Small intestine (tissue), 7 donors: ENCODE measurements around the gene APBA1. TPM values are rescaled to one million over a fixed set of nuclear protein-coding genes. Genes with fewer than 3 reads are reported as not detected.
A peak's percentile ranks its signal among the peaks of the same experiment; 100 is the strongest.

Experiments
- DNase-seq, 2 donors: peaks; one replicate each; pipeline versions ENCODE4 v3.0.0 to v3.0.0-alpha.2; 2013
- FAIRE-seq: peaks from 2 replicates; lab custom pipeline; 2012; peaks lifted over from hg19 to GRCh38; lab: Jason Lieb, UNC
- H3K27ac ChIP-seq, 3 donors: one replicate each; pipeline ENCODE4 v1.5.1; 2013; ENCODE audit warnings: low read length in 2 of 3, mild to moderate bottlenecking in 2 of 3, control low read depth in 1 of 3, inconsistent platforms in 1 of 3, low read depth in 1 of 3, moderate library complexity in 1 of 3
- H3K27me3 ChIP-seq, 3 donors: one replicate each; pipeline ENCODE4 v1.6.1; 2013; ENCODE audit warnings: low read length in 3 of 3, inconsistent platforms in 1 of 3; ENCODE audit not compliant: control insufficient read depth in 3 of 3, insufficient read depth in 3 of 3
- H3K36me3 ChIP-seq, 3 donors: one replicate each; pipeline ENCODE4 v1.6.1; 2013; ENCODE audit warnings: low read length in 3 of 3, inconsistent platforms in 1 of 3, low read depth in 1 of 3, mild to moderate bottlenecking in 1 of 3, moderate library complexity in 1 of 3; ENCODE audit not compliant: control insufficient read depth in 3 of 3, insufficient read depth in 2 of 3
- H3K4me1 ChIP-seq, 3 donors: one replicate each; pipeline ENCODE4 v1.6.1; 2013; ENCODE audit warnings: low read length in 2 of 3, inconsistent platforms in 1 of 3, low read depth in 1 of 3, mild to moderate bottlenecking in 1 of 3, moderate library complexity in 1 of 3; ENCODE audit not compliant: control insufficient read depth in 3 of 3, insufficient read depth in 2 of 3
- H3K4me3 ChIP-seq, 3 donors: one replicate each; pipeline ENCODE4 v1.5.1; 2013; ENCODE audit warnings: low read length in 3 of 3, control low read depth in 1 of 3, inconsistent platforms in 1 of 3, low read depth in 1 of 3, mild to moderate bottlenecking in 1 of 3, moderate library complexity in 1 of 3
- H3K9me3 ChIP-seq, 2 donors: one replicate each; pipeline ENCODE4 v1.6.1; 2013; ENCODE audit warnings: low read depth in 1 of 2, low read length in 1 of 2; ENCODE audit not compliant: control insufficient read depth in 2 of 2, insufficient read depth in 1 of 2
- WGBS, 3 donors: extraction: QIAGEN DNeasy Blood & Tissue Kit; methylation state at CpG; one replicate each; pipeline ENCODE4 v1.1.7; 2013; 5-methylcytosine and 5-hydroxymethylcytosine counted together
- polyA plus RNA-seq, 4 donors: library from polyadenylated mRNA; stranded (reverse) in 3 of 4; unstranded in 1 of 4; fragments of 200-250 nt in 3 of 4; fragments of 120-200 nt in 1 of 4; gene quantifications; one replicate each; pipeline versions ENCODE4 v1.2.1 to v1.2.3, GENCODE V29; 2013
- donor health status: healthy with polysubstance abuse.
- donor health status: control.
- donor health status: control.
- donor health status: Bipolar disorder and iron deficiency.
- donor health status: healthy.

Gene APBA1
- polyA plus RNA-seq, 4 donors, result 0.27 to 6.7 (median 3.7) TPM; not detected in 1

- Histone ChIP-seq H3K4me3 (no peak overlapping the region), H3K9me3 (no peaks in the 10 kb centered on the region), H3K27me3 (no peaks in the 10 kb centered on the region), H3K36me3 (no peaks in the 10 kb centered on the region), H3K4me1 (peaks cover 0 to 5% (median 0%) of the 10 kb centered on the region in 3 donors), H3K27ac (no peak overlapping the region)
- 12 to 57% (median 37%) methylated on average over 2 of the region's 2 CpGs for WGBS, 3 donors
- DNase-seq (peak in 1 of 2 donors; percentile 51), FAIRE-seq (no peak)
Observed at GRCh38 chr9:69689991-69690538, 17.9 kb upstream of the APBA1 start.

GRCh38 chr9:69683927-69684326 is 11.8 kb upstream of the APBA1 start:
- Histone ChIP-seq H3K27ac (no peak overlapping the region), H3K36me3 (no peaks in the 10 kb centered on the region), H3K4me1 (no peaks in the 10 kb centered on the region), H3K27me3 (no peaks in the 10 kb centered on the region), H3K4me3 (no peak overlapping the region), H3K9me3 (no peaks in the 10 kb centered on the region)
- no peak for FAIRE-seq
- no peak for DNase-seq
- WGBS, 3 donors, result 72 to 83% (median 76%) methylated on average over 5 of the region's 5 CpGs

GRCh38 chr9:69678843-69679538 is 6.8 kb upstream of the APBA1 start:
- Histone ChIP-seq H3K4me1 (no peaks in the 10 kb centered on the region), H3K36me3 (no peaks in the 10 kb centered on the region), H3K27ac (no peak overlapping the region), H3K27me3 (peaks cover 0 to 2% (median 0%) of the 10 kb centered on the region in 3 donors), H3K9me3 (no peaks in the 10 kb centered on the region), H3K4me3 (no peak overlapping the region)
- FAIRE-seq, result no peak
- WGBS, 3 donors, result 63 to 71% (median 71%) methylated on average over 4 of the region's 4 CpGs
- no peak for DNase-seq

GRCh38 chr9:69677931-69678330 is 5.8 kb upstream of the APBA1 start:
- FAIRE-seq, result no peak
- Histone ChIP-seq H3K27me3 (peaks cover 0 to 3% (median 0%) of the 10 kb centered on the region in 3 donors), H3K27ac (no peak overlapping the region), H3K9me3 (no peaks in the 10 kb centered on the region), H3K36me3 (no peaks in the 10 kb centered on the region), H3K4me3 (no peak overlapping the region), H3K4me1 (peaks cover 0 to 4% (median 4%) of the 10 kb centered on the region in 3 donors)
- DNase-seq, result no peak
- 83 to 87% (median 86%) methylated on average over 5 of the region's 5 CpGs for WGBS, 3 donors

GRCh38 chr9:69675563-69675962 is 3.4 kb upstream of the APBA1 start:
- H3K9me3 ChIP-seq, result no peaks in the 10 kb centered on the region
- no peak for DNase-seq
- 79 to 87% (median 80%) methylated on average over 3 of the region's 3 CpGs for WGBS, 3 donors
- H3K27ac ChIP-seq, result no peak overlapping the region
- FAIRE-seq, result no peak
- no peak overlapping the region for H3K4me3 ChIP-seq
- no peaks in the 10 kb centered on the region for H3K36me3 ChIP-seq
- peaks cover 0 to 14% (median 7%) of the 10 kb centered on the region in 3 donors for H3K27me3 ChIP-seq
- peaks cover 0 to 7% (median 4%) of the 10 kb centered on the region in 3 donors for H3K4me1 ChIP-seq

GRCh38 chr9:69674716-69675438 is 2.7 kb upstream of the APBA1 start:
- peaks cover 0 to 7% (median 4%) of the 10 kb centered on the region in 3 donors for H3K4me1 ChIP-seq
- H3K27me3 ChIP-seq, result peaks cover 0 to 18% (median 7%) of the 10 kb centered on the region in 3 donors
- H3K36me3 ChIP-seq, result no peaks in the 10 kb centered on the region
- no peak for DNase-seq
- FAIRE-seq, result no peak
- H3K4me3 ChIP-seq, result no peak overlapping the region
- WGBS, 3 donors, result 57 to 72% (median 66%) methylated on average over 3 of the region's 3 CpGs
- no peaks in the 10 kb centered on the region for H3K9me3 ChIP-seq
- no peak overlapping the region for H3K27ac ChIP-seq

- H3K27ac ChIP-seq, result no peak overlapping the region
- H3K4me3 ChIP-seq, result no peak overlapping the region
- DNase-seq (peak in 1 of 2 donors; percentile 21), FAIRE-seq (no peak)
- 72 to 84% (median 78%) methylated on average over 11 of the region's 11 CpGs for WGBS, 3 donors
- peaks cover 0 to 23% (median 7%) of the 10 kb centered on the region in 3 donors for H3K27me3 ChIP-seq
- H3K4me1 ChIP-seq, result peaks cover 0 to 7% (median 4%) of the 10 kb centered on the region in 3 donors
- no peaks in the 10 kb centered on the region for H3K36me3 ChIP-seq
- H3K9me3 ChIP-seq, result no peaks in the 10 kb centered on the region
Observed at GRCh38 chr9:69674112-69674685, 2.0 kb upstream of the APBA1 start.

- FAIRE-seq, result no peak
- WGBS, 3 donors, result 50 to 57% (median 54%) methylated on average over 6 of the region's 6 CpGs
- peak overlapping the region in 2 of 3 donors; percentile 56 to 64 for H3K4me3 ChIP-seq
- DNase-seq, result no peak
- no peaks in the 10 kb centered on the region for H3K36me3 ChIP-seq
- no peaks in the 10 kb centered on the region for H3K9me3 ChIP-seq
- H3K4me1 ChIP-seq, result peaks cover 0 to 7% (median 4%) of the 10 kb centered on the region in 3 donors
- peaks cover 0 to 28% (median 7%) of the 10 kb centered on the region in 3 donors for H3K27me3 ChIP-seq
- H3K27ac ChIP-seq, result peak overlapping the region in 2 of 3 donors; percentile 7 to 52
Observed at GRCh38 chr9:69673311-69673640, 1.1 kb upstream of the APBA1 start.
